GM12878 (cell line): ENCODE data around the gene RUNX3.

ENCODE experiments used
- ASH2L ChIP-seq: fragments of 300-600, 200-600 bp; sonication (generic); IDR thresholded peaks from 2 replicates; pipeline ENCODE4 v1.6.1; 2017; ENCODE audit warnings: low read depth, mild to moderate bottlenecking, borderline replicate concordance
- CBX5 ChIP-seq: sonication (generic); IDR thresholded peaks from 2 replicates; pipeline ENCODE4 v1.6.1; 2016; ENCODE audit warnings: low read depth, moderate library complexity, mild to moderate bottlenecking, inconsistent platforms
- IRF4 ChIP-seq: IDR thresholded peaks from 2 replicates; pipeline ENCODE4 v1.6.1; 2011; ENCODE audit warnings: low read depth, low read length
- JUND ChIP-seq: IDR thresholded peaks from 2 replicates; pipeline ENCODE4 v1.6.1; 2012; ENCODE audit warnings: low read depth, mild to moderate bottlenecking, low read length, improper control_type of control experiment, moderate library complexity
- MTA2 ChIP-seq: fragments of 450-650 bp; IDR thresholded peaks from 2 replicates; pipeline ENCODE4 v1.6.1; 2016; ENCODE audit warnings: low read depth, mild to moderate bottlenecking, moderate library complexity
- POLR2A ChIP-seq: IDR thresholded peaks from 2 replicates; pipeline ENCODE4 v1.6.1; 2011; ENCODE audit warnings: low read depth, mild to moderate bottlenecking, low read length
- RBBP5 ChIP-seq: fragments of 200-600 bp; sonication (generic); conservative IDR thresholded peaks from 2 replicates; pipeline ENCODE4 v1.6.1; 2016
- SMAD1 ChIP-seq: fragments of 450-650 bp; IDR thresholded peaks from 2 replicates; pipeline ENCODE4 v1.6.1; 2018; ENCODE audit warnings: mild to moderate bottlenecking, low read depth; ENCODE audit not compliant: partially characterized antibody
- SUPT20H ChIP-seq: IDR thresholded peaks from 2 replicates; pipeline ENCODE4 v1.6.1; 2011; ENCODE audit warnings: low read depth, mild to moderate bottlenecking, low read length, moderate library complexity, borderline replicate concordance; ENCODE audit not compliant: control insufficient read depth
- ZNF274 ChIP-seq: IDR thresholded peaks from one replicate; pipeline ENCODE4 v1.8.0; 2011; ENCODE audit not compliant: insufficient read length, insufficient read depth
- TF ChIP-seq, protein P1 (sequence below): IDR thresholded peaks from 2 replicates; pipeline ENCODE4 v1.6.1; 2011; ENCODE audit warnings: borderline replicate concordance, low read depth, mild to moderate bottlenecking, moderate library complexity, low read length; ENCODE audit not compliant: insufficient read depth, poor library complexity, severe bottlenecking
- TF ChIP-seq, protein P2 (sequence below): IDR thresholded peaks from 2 replicates; pipeline ENCODE4 v1.6.1; 2011; ENCODE audit warnings: borderline replicate concordance, low read depth, mild to moderate bottlenecking, moderate library complexity, mixed read lengths, low read length; ENCODE audit not compliant: insufficient read depth; ENCODE audit errors: extremely low read length

GRCh38 chr1:24905355-24905978, 24.6 kb downstream of the RUNX3 start:
- TF ChIP-seq ASH2L (no peak), SMAD1 (no peak), RBBP5 (no peak), CBX5 (no peak), MTA2 (no peak), POLR2A (peak; percentile 43; the same call in 1 of the 2 replicates), SUPT20H (no peak), ZNF274 (no peak), IRF4 (no peak), JUND (no peak)
- TF ChIP-seq, protein P1, sequence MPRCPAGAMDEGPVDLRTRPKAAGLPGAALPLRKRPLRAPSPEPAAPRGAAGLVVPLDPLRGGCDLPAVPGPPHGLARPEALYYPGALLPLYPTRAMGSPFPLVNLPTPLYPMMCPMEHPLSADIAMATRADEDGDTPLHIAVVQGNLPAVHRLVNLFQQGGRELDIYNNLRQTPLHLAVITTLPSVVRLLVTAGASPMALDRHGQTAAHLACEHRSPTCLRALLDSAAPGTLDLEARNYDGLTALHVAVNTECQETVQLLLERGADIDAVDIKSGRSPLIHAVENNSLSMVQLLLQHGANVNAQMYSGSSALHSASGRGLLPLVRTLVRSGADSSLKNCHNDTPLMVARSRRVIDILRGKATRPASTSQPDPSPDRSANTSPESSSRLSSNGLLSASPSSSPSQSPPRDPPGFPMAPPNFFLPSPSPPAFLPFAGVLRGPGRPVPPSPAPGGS: no peak
- TF ChIP-seq, protein P2, sequence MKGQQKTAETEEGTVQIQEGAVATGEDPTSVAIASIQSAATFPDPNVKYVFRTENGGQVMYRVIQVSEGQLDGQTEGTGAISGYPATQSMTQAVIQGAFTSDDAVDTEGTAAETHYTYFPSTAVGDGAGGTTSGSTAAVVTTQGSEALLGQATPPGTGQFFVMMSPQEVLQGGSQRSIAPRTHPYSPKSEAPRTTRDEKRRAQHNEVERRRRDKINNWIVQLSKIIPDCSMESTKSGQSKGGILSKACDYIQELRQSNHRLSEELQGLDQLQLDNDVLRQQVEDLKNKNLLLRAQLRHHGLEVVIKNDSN: no peak
